ENCODE results near the gene CYSLTR2. TPM values are rescaled to one million over a fixed set of nuclear protein-coding genes. Genes with fewer than 3 reads are reported as not detected.

CYSLTR2 gene
- total and polyA plus RNA-seq, 2 of the 8 experiments (the other 6 are each of a cell fraction or from before 2014, with no cell fraction given) = not detected

DNA sequence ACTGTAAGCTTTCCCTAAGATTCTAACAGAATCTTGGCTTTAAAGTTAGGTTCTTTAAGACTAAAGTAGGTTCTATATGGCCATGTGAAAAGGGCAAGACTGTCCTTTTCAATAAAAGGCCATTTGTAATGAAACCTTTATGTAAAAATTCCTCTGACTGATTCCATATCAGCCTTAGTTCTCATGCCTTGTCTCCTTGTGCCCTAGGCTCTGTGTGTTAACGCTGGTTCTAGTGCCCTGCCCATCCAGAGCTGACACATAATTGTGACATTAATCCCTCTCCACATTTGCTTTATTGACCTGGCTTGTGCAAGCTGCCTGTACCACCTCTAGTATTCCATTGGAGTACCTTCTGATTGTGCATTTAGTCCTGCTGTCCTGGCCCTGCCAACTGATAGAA is 28.2 kb downstream of the CYSLTR2 start:
- Histone ChIP-seq H4K20me1 (replicated peaks in 1 of 2; ENCODE audit: control insufficient read depth in 1 of 2, insufficient read depth in 2 of 2, low read length in 2 of 2) (no peaks in the 10 kb centered on the region), H3K23me2 (ENCODE audit: low read depth, low read length) (no peaks in the 10 kb centered on the region), H3K36me3 (ENCODE audit: control insufficient read depth in 2 of 4, insufficient read depth in 4 of 4, low read length in 3 of 4) (no peaks in the 10 kb centered on the region), H2BK5ac (ENCODE audit: low read depth, low read length) (no peak overlapping the region), H2AFZ (ENCODE audit: low read length) (no peak overlapping the region), H3K27ac (ENCODE audit: low read depth, low read length) (no peak overlapping the region), H3K79me1 (ENCODE audit: low read depth, low read length) (no peaks in the 10 kb centered on the region), H3K27me3 (replicated peaks in 1 of 4; ENCODE audit: control insufficient read depth in 3 of 4, extremely low read depth in 1 of 4, insufficient read depth in 3 of 4, low read length in 3 of 4) (no peaks in the 10 kb centered on the region), H2BK12ac (ENCODE audit: low read depth, low read length) (no peak overlapping the region), H2AK5ac (ENCODE audit: low read depth, low read length) (no peak overlapping the region), H3K4me1 (replicated peaks in 1 of 4; ENCODE audit: control insufficient read depth in 3 of 4, insufficient read depth in 4 of 4, low read length in 3 of 4) (no peaks in the 10 kb centered on the region), H2BK15ac (ENCODE audit: low read length) (no peak overlapping the region), H4K91ac (replicated peaks; ENCODE audit: insufficient read length, low read length) (no peak overlapping the region), H3K4ac (replicated peaks; ENCODE audit: insufficient read length, low read depth, low read length) (no peak overlapping the region), H3K56ac (replicated peaks; ENCODE audit: insufficient read length, low read depth, low read length) (no peak overlapping the region), H3K9me3 (ENCODE audit: insufficient read depth in 2 of 2, low read depth in 1 of 2, low read length in 1 of 2) (no peaks in the 10 kb centered on the region), H2BK120ac (replicated peaks; ENCODE audit: low read depth, low read length) (no peak overlapping the region), H2BK20ac (ENCODE audit: low read length) (no peak overlapping the region), H3K23ac (ENCODE audit: insufficient read length) (no peak overlapping the region), H3K4me2 (ENCODE audit: insufficient read depth in 1 of 2, low read depth in 2 of 2, low read length in 2 of 2) (no peak overlapping the region), H3K4me3 (ENCODE audit: extremely low read depth in 1 of 4, insufficient read depth in 2 of 4, low read depth in 3 of 4, low read length in 4 of 4) (no peak overlapping the region), H3K79me2 (ENCODE audit: control insufficient read depth in 1 of 2, insufficient read depth in 2 of 2, low read length in 2 of 2) (no peaks in the 10 kb centered on the region), H4K8ac (ENCODE audit: extremely low read depth, insufficient read depth, low read length) (no peak overlapping the region), H4K5ac (ENCODE audit: insufficient read length, low read depth, low read length) (no peak overlapping the region), H3K14ac (ENCODE audit: insufficient read length) (no peak overlapping the region), H3K9ac (replicated peaks in 1 of 4; ENCODE audit: extremely low read depth in 1 of 4, low read depth in 3 of 4, low read length in 3 of 4) (no peak overlapping the region), H3K18ac (ENCODE audit: extremely low read depth, low read length) (no peak overlapping the region)
- 94% methylated on average over 1 of the region's 1 CpG; no CpG with 5 or more reads in 1 of the 2 experiments for WGBS, 2 experiments (ENCODE audit: extremely low coverage in 1 of 2, insufficient coverage in 1 of 2, insufficient read length in 1 of 2, insufficient replicate concordance in 2 of 2, low coverage in 1 of 2, low lambda C conversion rate in 2 of 2, missing lambda C conversion rate in 1 of 2)
- TF ChIP-seq SUZ12 (IDR thresholded peaks at IDR 0.05; ENCODE audit: low read length) = no peak
- no peak for TF ChIP-seq SAP30 (IDR thresholded peaks at IDR 0.05; ENCODE audit: insufficient read depth, insufficient replicate concordance, low read length)
- TF ChIP-seq MAX (IDR thresholded peaks at IDR 0.05) = no peak
- TF ChIP-seq GABPA (IDR thresholded peaks at IDR 0.05; ENCODE audit: borderline replicate concordance, insufficient read depth, low read length) = no peak
- TF ChIP-seq NRF1 (IDR thresholded peaks at IDR 0.05; ENCODE audit: low read depth, low read length) = no peak
- TF ChIP-seq KDM1A (IDR thresholded peaks at IDR 0.05; ENCODE audit: borderline replicate concordance, low read length) = no peak
- TF ChIP-seq HDAC2 (IDR thresholded peaks at IDR 0.05; ENCODE audit: borderline replicate concordance in 1 of 2, low read depth in 2 of 2, low read length in 2 of 2) = no peak
- no peak for TF ChIP-seq CHD1 (IDR thresholded peaks at IDR 0.05; ENCODE audit: low read depth, low read length)
- TF ChIP-seq CREB1 (IDR thresholded peaks at IDR 0.05) = no peak
- TF ChIP-seq ATF2 (IDR thresholded peaks at IDR 0.05; ENCODE audit: low read length) = no peak
- no peak for TF ChIP-seq SP4 (IDR thresholded peaks at IDR 0.05; ENCODE audit: low read length)
- TF ChIP-seq YY1 (IDR thresholded peaks at IDR 0.05; ENCODE audit: low read depth, low read length) = no peak
- no peak for TF ChIP-seq BRCA1 (IDR thresholded peaks at IDR 0.05; ENCODE audit: low read depth, low read length)
- ChIA-PET POLR2A (ENCODE audit: partially characterized antibody) (interaction anchor here (0.6 kb wide), 1 partner anchor 648 kb away, joined by 3 read pairs; no protein-coding TSS in a partner anchor), CTCF (ENCODE audit: partially characterized antibody) (no interaction called here)
- FAIRE-seq (no peak), DNase-seq (ENCODE audit: low read depth in 1 of 2, low spot score in 2 of 2) (no peak)
